Left lobe of liver (tissue), 2 donors: ENCODE data around the gene BBS1. TPM values are rescaled to one million over a fixed set of nuclear protein-coding genes. Genes with fewer than 3 reads are reported as not detected.
A peak's percentile ranks its signal among the peaks of the same experiment; 100 is the strongest.
"Not testable (repeated sequence)": the region's sequence is repeated elsewhere in the genome, so short reads cannot be mapped to it uniquely, and the experiment has no call there.

Experiments used
- ATAC-seq: fragments of 200-7000 bp; cut with Tn5 transposase; one replicate; pipeline ENCODE4 v1.9.1; 2020; ENCODE audit warnings: mild to moderate bottlenecking, moderate library complexity
- DNase-seq: peaks from one replicate; pipeline ENCODE4 v3.0.0-alpha.2; 2020; ENCODE audit warnings: low spot score
- total RNA-seq: library from RNA; stranded (reverse); gene quantifications from one replicate; pipeline ENCODE4 v1.2.1, GENCODE V29; 2021
- donor health status: DM: no; HTN: no; CAD: no; lungs with moderate emphysema.
- donor health status: DM: no; HTN: yes; CAD: no.

Gene BBS1
- 11.6 TPM for total RNA-seq

DNA sequence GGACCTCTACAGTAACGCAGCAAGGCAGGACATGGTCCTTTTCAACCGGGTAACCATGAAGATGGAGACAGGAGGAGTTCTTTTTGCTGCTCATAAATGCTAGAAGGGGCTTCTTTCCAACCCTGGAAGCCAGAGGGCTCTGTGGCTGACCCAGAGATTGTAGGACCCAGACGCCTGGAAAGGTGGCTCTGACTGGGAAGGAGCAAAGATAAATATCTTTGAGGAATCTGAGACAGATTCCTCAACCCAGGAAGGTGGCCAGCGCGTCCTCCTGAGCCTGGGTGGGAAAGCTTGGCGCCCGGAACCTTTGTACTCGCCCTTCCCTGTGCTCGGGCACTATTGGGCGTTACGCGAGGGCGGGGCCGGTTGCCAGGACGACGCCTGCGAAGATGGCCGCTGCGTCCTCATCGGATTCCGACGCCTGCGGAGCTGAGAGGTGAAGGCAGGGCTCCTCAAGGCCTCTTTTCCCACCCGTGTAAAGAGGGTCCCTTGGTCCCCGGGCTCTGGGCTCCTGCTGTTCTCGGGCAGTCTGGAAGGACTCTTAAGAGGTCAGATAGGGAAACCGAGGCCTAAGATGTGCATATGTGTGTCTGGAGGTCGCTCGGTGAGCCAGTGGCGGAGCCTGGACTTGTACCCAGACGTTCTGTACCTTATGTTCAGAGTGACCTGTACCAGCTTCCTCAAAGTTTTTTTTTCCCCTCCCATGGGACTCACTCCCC lies at the start of gene BBS1:
TSS of gene BBS1 (plus strand) at position 365 of the 719 bp plus-strand sequence. CDS start at position 390, 25 bp downstream.
- ATAC-seq (peak; percentile 99), DNase-seq (peak; percentile 84)

DNA sequence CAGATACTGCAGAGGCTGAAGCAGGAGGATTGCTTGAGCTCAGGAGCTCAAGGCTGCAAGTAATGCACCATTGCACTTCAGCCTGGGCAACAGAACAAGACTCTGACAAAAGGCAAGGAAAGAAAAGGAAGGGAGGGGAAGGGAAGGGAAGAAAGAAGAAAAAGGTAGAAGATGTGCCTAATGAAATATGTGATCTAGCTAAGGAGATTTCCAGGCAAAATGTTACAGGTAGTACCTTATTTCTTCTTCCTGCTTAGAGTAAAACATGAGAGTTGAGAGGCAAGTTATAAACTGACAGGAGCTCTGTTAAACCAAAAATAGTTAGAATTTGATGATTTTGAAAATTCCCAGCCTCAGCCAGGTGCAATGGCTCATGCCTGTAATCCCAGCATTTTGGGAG lies 48.4 kb upstream of the BBS1 start:
- DNase-seq = no peak
- ATAC-seq = no peak

DNA sequence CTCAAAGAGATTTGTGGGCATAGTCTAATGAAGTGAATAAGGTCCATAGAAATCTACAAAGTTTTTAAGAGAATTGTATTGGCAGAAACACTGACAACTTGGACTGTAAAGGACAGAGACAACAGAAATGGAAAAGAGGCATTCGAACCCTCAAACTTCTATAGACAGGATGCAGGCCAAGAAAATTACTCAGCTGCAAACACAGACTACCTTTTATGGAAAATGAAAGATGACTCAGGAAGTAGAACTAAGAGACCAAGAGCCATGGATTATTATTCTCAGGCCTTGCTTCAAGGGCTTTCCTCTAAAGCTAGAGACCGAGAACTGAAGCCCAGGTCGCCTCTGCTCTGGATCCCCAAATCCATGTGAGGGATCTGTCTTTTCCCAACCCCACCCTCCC lies 47.5 kb upstream of the BBS1 start:
- ATAC-seq (no peak), DNase-seq (no peak)

DNA sequence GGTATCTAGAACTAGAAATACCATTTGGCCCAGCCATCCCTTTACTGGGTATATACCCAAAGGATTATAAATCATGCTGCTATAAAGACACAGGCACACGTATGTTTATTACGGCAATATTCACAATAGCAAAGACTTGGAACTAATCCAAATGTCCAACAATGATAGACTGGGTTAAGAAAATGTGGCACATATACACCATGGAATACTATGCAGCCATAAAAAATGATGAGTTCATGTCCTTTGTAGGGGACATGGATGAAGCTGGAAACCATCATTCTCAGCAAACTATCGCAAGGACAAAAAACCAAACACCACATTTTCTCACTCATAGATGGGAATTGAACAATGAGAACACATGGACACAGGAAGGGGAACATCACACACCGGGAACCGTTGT lies 46.3 kb upstream of the BBS1 start:
- not testable (repeated sequence) for DNase-seq, ATAC-seq

DNA sequence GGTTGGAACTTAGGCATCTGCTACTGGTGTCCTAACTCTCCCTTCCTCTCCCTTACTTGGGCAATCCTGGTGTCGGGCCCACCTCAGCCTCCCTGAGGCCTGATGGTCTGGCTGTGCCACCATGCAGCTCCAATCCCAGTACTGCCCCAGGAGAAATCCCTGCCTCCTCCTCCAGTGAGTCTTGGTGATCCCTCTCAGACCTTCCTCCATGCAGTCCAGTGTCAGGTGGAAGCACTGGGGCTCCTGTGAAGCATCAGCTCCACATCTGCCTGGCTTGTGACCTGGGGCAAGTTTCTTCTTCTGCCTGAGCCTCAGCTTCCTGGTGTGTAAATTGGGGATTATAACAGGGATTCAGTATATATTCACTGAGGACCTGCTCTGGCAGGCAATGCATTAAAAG lies 45.5 kb upstream of the BBS1 start:
- DNase-seq = no peak
- ATAC-seq = no peak

DNA sequence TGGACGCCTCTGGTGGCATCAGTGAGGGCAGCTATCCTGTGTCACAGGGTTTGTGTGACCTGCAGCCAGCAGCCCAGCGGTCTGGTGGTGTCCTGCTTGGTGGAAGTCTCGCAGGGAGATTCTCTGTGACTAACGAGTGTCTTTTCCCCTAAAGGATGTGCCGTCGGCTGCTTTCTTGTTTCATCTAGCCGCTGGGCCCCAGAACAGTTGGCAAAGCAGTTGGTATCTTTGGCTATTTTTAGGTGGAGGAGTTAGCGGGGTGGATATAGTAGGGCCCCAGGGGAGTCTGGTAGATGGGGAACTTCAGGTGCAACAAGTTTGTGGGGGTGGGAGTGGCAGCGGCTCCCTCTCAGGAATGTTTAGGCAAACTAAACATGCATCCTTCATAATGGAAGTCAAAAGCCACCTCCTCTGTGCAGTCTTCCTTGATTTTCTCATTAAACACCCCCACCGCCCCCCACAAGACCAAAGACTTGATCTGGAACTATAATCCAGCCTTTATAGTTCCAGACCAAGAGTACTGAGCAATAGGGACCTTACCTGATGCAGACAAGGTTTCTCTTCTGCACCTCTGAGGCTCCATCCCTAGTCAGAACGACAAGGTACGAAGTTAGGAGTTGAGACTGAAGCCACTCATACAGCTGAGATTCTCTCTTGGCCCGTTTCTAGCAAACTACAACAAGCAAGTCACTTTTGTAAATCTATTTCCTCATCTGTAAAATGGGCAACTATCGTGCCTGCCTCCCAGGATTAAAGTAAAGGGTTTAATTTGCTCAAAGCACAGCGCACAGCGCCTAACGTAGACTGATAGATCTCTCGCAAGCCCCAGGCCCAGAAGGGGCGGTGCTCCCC lies 44.8 kb upstream of the BBS1 start:
- DNase-seq (no peak), ATAC-seq (no peak)

DNA sequence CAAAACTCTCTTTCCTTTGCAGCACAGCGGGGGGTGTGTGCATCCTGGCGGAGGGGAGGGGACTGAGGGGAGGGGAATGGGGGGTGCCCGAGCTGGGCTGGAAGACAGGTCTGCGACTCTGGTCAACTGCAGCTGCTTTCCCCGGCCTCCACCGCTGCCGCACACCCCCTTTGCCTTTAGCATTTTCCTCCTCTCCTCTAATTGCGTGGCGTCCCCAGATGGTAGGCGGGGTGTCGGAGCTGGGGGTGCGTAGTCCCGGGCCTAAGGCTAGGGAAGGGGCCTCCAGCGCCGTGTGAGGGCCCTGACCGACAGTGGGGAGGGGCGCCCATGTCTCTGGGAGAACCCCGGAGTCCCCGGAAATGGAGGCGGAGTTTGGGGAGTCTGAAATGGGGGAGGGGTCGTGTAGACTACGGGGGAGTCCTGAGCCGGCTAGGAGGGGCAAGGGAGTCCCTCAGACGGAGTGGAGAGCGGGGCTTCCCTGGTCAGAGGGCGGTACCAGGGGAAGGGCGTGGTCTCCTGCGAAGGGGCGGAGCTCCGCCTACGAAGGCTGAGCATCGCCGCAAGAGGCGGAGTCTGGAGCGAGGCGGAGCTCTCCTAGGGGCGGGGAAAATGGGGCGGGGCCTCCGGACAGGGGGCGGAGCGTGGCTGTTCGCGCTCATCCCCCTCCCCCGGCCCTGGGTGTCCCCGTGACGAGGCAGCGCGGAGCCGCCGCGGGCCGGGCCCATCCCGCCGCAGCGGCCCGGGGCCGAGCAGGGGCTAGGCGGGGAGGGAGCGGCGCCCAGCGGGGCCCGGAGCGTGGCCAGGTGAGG lies 44.0 kb upstream of the BBS1 start, which contains the start of gene PELI3:
TSS of gene PELI3 (plus strand) at position 681 of the 809 bp plus-strand sequence. CDS start 1,224 bp downstream, outside the sequence.
- peak; percentile 97 for ATAC-seq
- peak; percentile 94 for DNase-seq

DNA sequence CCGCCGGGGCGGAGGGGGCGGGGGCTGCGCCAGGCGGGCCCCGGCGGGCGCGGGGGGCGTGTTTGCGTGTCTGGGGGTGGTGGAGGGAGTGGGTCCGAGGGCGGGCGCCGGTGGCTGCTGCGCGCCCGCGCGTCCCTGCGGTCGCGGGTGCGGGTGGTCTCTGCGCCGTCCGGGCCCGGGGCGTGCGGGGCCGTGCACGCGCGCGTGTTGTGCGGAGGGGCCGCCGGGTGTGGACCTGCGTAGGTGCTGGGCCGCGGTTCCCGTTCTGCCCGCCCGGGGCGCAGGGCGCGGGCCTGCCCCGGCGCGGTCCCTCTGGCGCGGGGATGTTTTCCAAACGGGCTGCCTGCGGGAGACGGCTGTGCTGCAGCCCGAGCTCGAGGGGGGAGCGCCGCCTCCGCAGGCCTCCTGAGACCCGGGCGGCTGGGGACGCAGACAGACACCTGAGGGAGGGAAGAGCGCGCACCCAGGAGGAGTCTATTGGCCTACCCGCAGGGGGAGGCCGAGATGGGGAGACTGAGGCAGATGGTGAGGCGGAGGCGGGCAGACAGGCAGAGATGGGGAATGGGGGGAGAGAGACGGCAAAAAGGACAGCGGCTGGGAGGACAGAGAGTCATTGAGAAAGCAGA lies 43.3 kb upstream of the BBS1 start:
- DNase-seq (no peak), ATAC-seq (peak; percentile 24)

DNA sequence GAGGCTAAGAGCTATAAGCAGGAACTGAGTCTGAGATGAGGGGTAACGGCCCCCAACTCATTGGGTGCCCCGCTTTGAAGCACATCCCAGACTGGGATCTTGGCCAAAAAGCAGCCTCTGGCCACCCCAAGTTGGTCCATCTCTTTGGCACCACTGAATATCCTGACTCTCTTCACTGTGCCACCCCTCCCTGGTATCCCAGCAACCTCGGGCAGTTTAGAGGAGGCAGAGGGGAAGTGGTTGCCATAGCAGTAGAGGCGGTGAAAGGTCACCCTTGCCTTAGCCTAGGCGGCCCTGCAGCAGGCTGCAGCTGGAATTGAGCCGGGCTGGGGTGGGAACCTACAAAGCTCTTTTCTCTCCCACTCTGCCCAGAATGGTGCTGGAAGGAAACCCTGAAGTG lies 42.7 kb upstream of the BBS1 start:
- ATAC-seq (peak; percentile 50), DNase-seq (no peak)

DNA sequence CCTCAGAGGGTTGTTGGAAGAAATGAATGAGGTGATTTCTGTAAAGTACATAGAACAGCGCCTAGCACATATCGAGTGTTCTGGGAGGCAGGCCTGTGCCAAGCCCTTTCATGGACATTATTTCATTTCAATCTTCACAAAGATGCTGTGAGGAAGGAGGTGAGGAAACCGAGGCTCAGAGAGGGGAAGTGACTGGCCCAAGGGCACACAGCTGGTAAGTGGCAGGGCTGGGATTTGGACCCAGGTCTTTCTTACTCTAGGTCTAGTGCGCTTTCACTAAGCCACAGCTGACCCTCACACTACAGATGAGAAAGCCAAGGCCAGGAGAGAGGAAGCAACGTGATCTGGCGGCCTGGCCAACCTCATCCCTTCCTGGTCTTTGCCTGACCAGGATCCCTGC lies 41.7 kb upstream of the BBS1 start:
- DNase-seq (no peak), ATAC-seq (no peak)

DNA sequence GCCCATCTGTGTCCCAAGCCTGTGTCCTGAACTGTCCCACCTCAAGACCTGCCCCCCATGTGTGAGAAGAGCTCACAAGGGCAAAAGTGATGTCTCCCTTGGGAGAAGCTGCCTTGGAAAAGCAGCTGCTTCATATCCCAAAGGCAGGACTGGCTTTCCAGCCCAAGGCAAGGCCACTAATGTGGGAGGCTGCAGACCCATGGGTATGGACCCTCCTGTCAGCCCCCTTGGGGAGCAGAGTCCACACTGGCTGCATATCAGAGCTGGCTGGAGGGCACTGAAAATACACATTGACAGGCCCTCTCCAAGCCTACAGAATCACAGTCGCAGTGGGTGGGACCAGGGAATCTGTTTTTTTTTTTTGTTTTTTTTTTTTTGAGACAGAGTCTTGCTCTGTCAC lies 41.0 kb upstream of the BBS1 start:
- DNase-seq (no peak), ATAC-seq (no peak)

DNA sequence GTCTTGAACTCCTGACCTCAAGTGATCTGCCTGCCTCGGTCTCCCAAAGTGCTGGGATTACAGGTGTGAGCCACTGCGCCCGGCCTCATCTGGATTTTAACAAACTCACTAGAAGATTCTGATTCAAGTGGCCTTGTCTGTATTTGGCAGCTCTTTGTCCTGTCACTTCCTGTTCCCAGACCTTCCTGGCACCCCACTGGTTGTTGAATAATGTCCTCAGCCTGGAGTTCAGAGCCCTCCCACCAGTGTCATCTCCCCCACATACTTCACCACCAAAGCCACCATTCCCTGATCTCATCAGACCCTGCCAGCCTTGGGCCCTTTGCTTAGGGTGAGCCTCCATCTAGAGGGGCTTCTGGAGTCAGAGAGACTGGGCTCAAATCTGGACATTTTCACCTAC lies 40.4 kb upstream of the BBS1 start:
- ATAC-seq (no peak), DNase-seq (no peak)

DNA sequence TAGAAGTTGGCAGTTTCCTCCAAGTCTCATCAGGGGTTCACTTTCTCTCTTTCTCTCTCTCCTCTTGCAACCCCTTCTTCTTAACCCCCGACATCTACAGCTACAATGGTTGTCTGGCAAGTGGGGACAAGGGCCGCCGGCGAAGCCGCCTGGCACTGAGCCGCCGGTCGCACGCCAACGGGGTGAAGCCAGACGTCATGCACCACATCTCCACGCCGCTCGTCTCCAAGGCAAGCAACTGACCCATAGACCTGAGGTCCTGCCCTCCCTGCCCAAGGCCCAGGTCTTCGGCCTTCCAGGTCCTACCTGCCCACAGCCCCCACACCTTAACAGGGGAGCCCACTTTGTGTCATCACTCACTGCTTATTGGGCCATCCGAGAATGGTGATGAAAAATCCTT lies 39.3 kb upstream of the BBS1 start:
- no peak for DNase-seq
- ATAC-seq = no peak

DNA sequence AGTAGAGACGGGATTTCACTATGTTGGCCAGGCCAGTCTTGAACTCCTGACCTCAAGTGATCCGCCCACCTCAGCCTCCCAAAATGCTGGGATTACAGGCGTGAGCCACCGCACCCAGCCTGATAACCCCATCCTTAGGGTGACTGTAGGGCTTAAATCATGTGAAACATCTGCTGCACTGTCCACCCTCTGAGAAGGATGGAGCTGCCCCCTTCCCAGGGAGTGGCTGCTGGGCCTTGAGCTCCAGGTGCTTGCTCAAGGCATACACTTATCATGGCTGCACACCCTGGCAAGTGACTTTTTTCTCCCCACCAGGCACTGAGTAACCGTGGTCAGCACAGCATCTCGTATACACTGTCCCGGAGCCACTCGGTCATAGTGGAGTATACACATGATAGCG lies 38.4 kb upstream of the BBS1 start:
- ATAC-seq = no peak

DNA sequence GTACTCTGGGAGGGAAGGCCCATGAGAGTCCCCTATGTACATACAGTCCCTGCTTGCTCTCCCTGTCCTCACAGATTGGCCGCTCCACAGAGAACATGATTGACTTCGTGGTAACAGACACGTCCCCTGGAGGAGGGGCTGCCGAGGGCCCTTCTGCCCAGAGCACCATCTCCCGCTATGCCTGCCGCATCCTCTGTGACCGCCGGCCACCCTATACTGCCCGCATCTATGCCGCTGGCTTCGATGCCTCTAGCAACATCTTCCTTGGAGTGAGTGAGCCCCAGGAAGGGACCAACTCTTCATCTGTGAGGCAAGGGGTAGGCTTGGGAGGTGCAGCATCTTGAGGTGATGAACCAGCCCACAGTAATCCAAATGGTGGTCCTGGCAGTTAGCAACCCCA lies 37.3 kb upstream of the BBS1 start:
- ATAC-seq (no peak), DNase-seq (no peak)

More for the DNA sequence above, 38.4 kb upstream of the BBS1 start:
- DNase-seq = no peak

DNA sequence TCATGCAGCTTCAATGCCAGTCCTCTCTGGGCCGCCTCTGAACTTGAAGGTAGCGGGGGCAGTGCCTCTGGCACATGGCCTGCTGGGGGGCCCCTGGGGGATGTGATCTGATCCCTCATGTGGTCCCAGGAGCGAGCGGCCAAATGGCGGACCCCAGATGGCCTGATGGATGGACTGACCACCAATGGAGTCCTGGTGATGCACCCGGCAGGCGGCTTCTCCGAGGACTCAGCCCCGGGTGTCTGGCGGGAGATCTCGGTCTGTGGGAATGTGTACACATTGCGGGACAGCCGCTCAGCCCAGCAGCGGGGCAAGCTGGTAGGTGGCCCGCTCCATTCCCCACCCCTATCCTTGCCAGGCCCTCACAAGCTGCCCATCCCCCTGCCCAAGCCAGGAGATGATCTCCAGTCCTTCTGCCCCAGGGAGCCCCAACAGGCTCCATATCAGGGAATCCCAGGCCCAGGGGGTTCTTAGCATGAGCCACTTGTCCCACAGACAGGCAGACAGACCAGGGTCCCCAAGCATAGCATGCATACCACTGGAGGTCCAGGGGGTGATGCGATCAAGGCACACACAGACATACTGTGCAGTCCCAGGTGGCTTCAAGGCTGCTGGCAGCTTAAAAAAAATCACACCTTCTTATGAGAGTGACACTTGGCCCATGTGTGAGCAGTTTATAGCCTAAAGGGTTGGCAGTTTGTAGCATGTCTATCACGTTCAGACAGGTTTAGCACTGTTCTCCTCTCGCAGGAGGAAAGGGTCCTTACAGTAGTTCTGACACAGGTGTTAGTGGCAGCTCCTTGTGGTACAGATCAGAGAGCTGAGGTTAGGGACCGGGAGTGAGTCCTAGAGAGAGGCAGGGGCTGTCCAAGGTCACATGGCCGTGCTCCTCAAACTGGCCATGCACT lies 36.6 kb upstream of the BBS1 start:
- DNase-seq = no peak

DNA sequence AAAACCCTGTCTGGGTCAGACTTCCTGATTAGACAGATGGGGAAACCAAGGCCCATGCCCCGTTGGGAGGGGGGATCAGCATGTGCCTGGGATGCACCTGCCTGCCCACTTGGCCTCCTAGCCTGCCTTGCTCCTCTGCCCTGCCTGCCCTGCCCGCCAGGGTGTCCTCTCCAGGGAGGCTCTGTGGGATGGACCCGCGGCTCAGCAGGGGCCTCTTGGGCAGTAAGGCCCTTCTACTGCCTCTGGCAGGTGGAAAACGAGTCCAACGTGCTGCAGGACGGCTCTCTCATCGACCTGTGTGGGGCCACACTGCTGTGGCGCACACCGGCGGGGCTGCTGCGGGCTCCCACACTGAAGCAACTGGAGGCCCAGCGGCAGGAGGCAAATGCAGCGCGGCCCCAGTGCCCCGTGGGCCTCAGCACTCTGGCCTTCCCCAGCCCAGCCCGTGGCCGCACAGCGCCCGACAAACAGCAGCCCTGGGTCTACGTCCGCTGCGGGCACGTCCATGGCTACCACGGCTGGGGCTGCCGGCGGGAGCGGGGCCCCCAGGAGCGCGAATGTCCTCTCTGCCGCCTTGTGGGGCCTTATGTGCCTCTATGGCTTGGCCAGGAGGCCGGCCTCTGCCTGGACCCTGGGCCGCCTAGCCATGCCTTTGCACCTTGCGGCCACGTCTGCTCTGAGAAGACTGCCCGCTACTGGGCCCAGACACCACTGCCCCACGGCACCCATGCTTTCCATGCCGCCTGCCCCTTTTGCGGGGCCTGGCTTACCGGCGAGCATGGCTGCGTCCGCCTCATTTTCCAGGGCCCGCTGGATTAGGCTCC lies 34.9 kb upstream of the BBS1 start:
- no peak for ATAC-seq
- DNase-seq = no peak

More for the DNA sequence above, 36.6 kb upstream of the BBS1 start:
- no peak for ATAC-seq

DNA sequence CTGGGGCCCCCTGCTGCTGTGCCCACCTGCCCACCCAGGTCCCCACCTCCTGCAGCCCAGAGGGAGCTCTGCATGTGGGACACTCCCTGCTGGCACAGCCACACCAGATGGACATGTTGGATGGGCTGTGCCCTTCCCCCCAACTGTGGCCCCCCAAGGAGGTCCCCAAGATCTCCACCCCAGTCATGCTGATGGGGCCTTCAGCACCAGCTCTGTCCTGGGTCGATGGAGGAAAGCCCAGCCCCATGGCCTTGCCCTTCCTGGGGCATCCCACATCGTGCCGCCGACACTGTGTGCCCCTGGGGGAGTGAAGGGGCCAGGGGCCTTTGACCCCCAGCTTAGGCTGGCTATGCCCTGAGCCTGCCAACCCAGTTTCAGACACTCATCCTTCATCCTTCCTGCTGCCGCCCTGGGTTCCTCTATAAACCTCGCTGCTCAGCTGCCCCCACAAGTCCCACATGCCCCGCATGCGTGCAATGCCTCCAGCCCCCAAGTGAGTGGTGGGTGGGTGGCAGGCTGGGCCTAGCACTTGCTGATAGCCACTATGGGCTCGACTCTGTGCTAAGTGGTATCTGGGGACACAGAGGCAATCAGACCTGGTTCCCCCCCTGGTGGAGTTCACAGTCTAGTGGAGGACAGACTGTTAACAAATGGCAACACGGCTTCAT lies 34.1 kb upstream of the BBS1 start:
- DNase-seq (no peak), ATAC-seq (no peak)
